ENCODE results near the gene GORASP2.

The GORASP2 gene

DNA sequence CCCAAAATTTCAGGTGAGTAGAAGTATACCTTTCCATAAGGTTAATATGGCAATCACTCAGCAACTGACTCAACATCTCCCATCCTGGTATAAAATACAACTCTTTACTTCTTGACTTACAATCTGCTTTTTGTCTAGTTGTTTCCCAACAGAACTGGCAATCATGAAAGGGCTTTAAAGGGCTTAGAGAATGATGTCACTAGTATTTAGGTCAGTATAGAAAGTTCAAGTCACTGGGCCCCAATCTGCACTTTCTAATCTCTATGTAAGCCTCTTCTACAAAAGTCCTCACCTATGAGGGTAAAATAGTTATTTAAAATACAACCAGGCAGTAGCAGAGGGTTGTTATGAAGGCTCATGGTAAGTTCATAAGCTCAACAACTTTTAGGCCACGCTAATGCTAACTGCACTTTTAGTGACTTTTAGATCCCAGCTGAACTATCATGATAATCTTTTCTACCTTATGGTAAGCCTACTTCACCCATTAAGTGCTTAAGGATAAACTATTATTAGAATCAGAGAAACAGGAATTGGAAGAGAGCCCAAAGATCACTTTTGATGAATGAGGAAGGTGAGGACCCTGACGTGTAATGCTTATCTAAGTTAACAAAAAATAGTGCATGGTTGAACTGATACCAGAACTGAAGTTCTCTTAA is 79.6 kb downstream of the GORASP2 start:
- no peak for DNase-seq

DNA sequence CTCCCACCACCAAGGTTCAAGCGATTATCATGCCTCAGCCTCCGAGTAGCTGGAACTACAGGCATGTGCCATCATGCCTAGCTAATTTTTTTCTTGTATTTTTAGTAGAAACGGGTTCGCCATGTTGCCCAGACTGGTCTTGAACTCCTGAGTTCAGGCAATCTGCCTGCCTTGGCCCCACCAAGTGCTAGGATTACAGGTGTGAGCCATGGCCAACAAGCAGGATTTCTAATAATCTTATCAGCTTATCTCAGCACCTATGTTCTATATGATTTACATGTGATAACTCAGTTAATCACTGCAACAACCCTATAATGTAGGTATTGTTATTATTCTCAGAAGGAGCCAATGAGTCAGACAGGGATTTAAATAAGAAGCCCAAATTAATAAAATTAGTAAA is 80.3 kb downstream of the GORASP2 start:
- no peak for DNase-seq

GRCh38 chr2:171013851-171014250 is 84.8 kb downstream of the GORASP2 start:
- no peak for DNase-seq

GRCh38 chr2:171016125-171016524 is 87.1 kb downstream of the GORASP2 start:
- DNase-seq, result no peak

Measured in CD4-positive, alpha-beta T cell treated with Interleukin-6 for 4 hours (primary cell).